Measurements from ENCODE around the gene PPP1R15B.

DNA sequence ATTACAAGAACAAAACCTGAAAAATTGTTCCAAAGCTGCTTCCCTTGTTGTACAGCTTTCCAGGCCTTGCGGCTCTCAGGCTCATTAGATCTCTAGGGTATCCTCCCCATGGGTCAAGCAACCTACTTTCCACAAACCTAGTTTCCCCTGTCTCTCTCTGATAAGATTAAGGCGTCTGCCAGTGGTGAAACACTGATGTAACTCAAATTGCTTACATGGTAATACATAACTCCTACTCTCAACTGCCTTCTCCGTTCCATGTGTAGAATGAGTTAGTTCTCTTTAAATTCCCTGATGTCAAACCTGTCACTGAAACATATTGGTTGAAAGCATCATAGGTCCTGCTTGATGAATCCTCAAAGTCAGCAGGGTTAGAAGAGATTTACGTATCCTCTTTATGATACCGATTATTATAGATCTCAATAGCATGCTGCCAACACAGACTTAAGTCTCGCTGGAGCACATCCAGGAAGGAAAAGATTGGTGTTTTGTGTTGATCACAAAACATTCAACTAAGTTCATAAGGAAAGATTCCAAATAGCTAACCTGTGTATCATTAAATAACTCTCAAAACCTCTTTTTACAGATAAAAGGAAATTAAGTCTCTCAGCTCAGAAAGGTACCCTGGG lies 10.6 kb downstream of the PPP1R15B start:
- TF ChIP-seq POLR2AphosphoS5 (IDR thresholded peaks at IDR 0.05; ENCODE audit: low read length) (no peak), EZH2 (IDR thresholded peaks at IDR 0.05; ENCODE audit: borderline replicate concordance, control insufficient read depth, low read depth, low read length) (no peak), EP300 (IDR thresholded peaks at IDR 0.05; ENCODE audit: borderline replicate concordance in 1 of 2, control insufficient read depth in 1 of 2, low read depth in 2 of 2, low read length in 2 of 2) (no peak), RAD21 (IDR thresholded peaks at IDR 0.05; ENCODE audit: insufficient read depth, low read depth, low read length) (no peak)
- TF ChIP-seq, protein P1, sequence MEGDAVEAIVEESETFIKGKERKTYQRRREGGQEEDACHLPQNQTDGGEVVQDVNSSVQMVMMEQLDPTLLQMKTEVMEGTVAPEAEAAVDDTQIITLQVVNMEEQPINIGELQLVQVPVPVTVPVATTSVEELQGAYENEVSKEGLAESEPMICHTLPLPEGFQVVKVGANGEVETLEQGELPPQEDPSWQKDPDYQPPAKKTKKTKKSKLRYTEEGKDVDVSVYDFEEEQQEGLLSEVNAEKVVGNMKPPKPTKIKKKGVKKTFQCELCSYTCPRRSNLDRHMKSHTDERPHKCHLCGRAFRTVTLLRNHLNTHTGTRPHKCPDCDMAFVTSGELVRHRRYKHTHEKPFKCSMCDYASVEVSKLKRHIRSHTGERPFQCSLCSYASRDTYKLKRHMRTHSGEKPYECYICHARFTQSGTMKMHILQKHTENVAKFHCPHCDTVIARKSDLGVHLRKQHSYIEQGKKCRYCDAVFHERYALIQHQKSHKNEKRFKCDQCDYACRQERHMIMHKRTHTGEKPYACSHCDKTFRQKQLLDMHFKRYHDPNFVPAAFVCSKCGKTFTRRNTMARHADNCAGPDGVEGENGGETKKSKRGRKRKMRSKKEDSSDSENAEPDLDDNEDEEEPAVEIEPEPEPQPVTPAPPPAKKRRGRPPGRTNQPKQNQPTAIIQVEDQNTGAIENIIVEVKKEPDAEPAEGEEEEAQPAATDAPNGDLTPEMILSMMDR (IDR thresholded peaks at IDR 0.05 in 2 of 3, conservative IDR thresholded peaks at IDR 0.05 in 1 of 3; ENCODE audit: control insufficient read depth in 2 of 3, extremely low read depth in 1 of 3, insufficient read depth in 1 of 3, low read depth in 3 of 3, low read length in 3 of 3): no peak

Measured in GM12878 (cell line).